ENCODE results near the gene TNKS1BP1. TPM values are rescaled to one million over a fixed set of nuclear protein-coding genes. Genes with fewer than 3 reads are reported as not detected.

TNKS1BP1 gene
- total and polyA plus RNA-seq, 9 of the 15 experiments (the other 6 are each of a cell fraction or from before 2014, with no cell fraction given) = 1.1 to 47.2 (median 10.9) TPM

DNA sequence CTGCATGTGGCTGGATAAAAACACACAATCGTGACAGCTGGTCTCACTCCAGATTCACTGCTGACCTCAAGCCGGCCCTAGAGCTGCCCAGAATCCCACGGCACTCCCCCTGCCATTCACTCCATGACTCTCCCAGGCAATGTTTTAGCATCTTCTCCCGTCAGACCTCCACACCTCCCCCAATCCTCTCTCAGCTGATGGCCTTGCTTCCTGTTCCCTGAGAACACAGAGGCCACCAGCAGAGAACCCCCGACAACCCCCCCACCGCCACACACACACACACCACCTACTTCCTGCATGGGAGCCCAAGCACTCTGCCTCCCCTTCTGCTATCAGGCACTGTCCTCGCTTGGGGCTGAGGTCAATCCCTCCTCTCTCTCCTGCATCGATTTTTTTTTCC is 9.3 kb downstream of the TNKS1BP1 start:
- no peak overlapping the region for H3K4me3 ChIP-seq
- intact Hi-C loops (cut with micrococcal nuclease) (no loop called here), in situ Hi-C loops (cut with MboI) (no loop called here)
- FAIRE-seq (no peak), ATAC-seq (no peak), DNase-seq (ENCODE audit: extremely low read depth in 1 of 4, low spot score in 3 of 4) (peak in 3 of 4 experiments; percentile 40 to 52 (median 45))
- no peak overlapping the region for H3K4me2 ChIP-seq (ENCODE audit: insufficient read depth, low read length)
- no peaks in the 10 kb centered on the region for H3K27me3 ChIP-seq (ENCODE audit: control insufficient read depth in 2 of 2, insufficient read depth in 2 of 2, low read length in 2 of 2)
- H3K9me1 ChIP-seq (ENCODE audit: control insufficient read depth, insufficient read depth, low read length) = peaks cover 6% of the 10 kb centered on the region
- H3K36me3 ChIP-seq (ENCODE audit: control insufficient read depth, insufficient read depth, low read length) = peaks cover 88% of the 10 kb centered on the region
- WGBS (ENCODE audit: insufficient coverage, low coverage, missing lambda C conversion rate) = 24% methylated on average over 6 of the region's 8 CpGs
- no peaks in the 10 kb centered on the region for H3K9me3 ChIP-seq (replicated peaks; ENCODE audit: control insufficient read depth, insufficient read depth, low read depth, low read length)
- peaks cover 14% of the 10 kb centered on the region for H4K20me1 ChIP-seq (replicated peaks; ENCODE audit: control insufficient read depth, insufficient read depth, low read length)
- peaks cover 25 to 45% of the 10 kb centered on the region in 2 experiments for H3K4me1 ChIP-seq (replicated peaks in 1 of 2; ENCODE audit: control insufficient read depth in 2 of 2, insufficient read depth in 2 of 2, low read length in 2 of 2)
- ChIA-PET CTCF (ENCODE audit: low intra/inter-chr PET ratio) (no interaction called here), POLR2A (interaction anchor here (0.5 to 1.3 kb wide), 8 partner anchors 8 to 1190 kb away, joined by 3 to 5 read pairs (median 3); no protein-coding TSS in a partner anchor)
- no peak overlapping the region for H2AFZ ChIP-seq (ENCODE audit: low read depth, low read length)
- BruUV-seq (replicated peaks) = no TSS peak
- peaks cover 9% of the 10 kb centered on the region; the same call in 2 of the 3 replicates for H3K79me2 ChIP-seq (ENCODE audit: control insufficient read depth, insufficient read depth, low read length)
- H3K9ac ChIP-seq (ENCODE audit: insufficient read depth in 1 of 2, low read depth in 2 of 2, low read length in 2 of 2) = peak overlapping the region in 1 of 2 experiments; percentile 49; a peak in 1 of 4 replicates
- no peak overlapping the region for H3K27ac ChIP-seq (ENCODE audit: extremely low read depth, low read depth, low read length)
- TF ChIP-seq, protein P1, sequence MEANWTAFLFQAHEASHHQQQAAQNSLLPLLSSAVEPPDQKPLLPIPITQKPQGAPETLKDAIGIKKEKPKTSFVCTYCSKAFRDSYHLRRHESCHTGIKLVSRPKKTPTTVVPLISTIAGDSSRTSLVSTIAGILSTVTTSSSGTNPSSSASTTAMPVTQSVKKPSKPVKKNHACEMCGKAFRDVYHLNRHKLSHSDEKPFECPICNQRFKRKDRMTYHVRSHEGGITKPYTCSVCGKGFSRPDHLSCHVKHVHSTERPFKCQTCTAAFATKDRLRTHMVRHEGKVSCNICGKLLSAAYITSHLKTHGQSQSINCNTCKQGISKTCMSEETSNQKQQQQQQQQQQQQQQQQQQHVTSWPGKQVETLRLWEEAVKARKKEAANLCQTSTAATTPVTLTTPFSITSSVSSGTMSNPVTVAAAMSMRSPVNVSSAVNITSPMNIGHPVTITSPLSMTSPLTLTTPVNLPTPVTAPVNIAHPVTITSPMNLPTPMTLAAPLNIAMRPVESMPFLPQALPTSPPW (CRISPR knock-in tag; IDR thresholded peaks at IDR 0.05) = peak; percentile 43; the same call in 1 of the 2 replicates
- no peak for TF ChIP-seq KAT8 (IDR thresholded peaks at IDR 0.05; ENCODE audit: low read depth)
- TF ChIP-seq, protein P2, sequence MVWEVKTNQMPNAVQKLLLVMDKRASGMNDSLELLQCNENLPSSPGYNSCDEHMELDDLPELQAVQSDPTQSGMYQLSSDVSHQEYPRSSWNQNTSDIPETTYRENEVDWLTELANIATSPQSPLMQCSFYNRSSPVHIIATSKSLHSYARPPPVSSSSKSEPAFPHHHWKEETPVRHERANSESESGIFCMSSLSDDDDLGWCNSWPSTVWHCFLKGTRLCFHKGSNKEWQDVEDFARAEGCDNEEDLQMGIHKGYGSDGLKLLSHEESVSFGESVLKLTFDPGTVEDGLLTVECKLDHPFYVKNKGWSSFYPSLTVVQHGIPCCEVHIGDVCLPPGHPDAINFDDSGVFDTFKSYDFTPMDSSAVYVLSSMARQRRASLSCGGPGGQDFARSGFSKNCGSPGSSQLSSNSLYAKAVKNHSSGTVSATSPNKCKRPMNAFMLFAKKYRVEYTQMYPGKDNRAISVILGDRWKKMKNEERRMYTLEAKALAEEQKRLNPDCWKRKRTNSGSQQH (CRISPR knock-in tag; IDR thresholded peaks at IDR 0.05) = peak; percentile 23; the same call in 1 of the 2 replicates
- TF ChIP-seq, protein P3, sequence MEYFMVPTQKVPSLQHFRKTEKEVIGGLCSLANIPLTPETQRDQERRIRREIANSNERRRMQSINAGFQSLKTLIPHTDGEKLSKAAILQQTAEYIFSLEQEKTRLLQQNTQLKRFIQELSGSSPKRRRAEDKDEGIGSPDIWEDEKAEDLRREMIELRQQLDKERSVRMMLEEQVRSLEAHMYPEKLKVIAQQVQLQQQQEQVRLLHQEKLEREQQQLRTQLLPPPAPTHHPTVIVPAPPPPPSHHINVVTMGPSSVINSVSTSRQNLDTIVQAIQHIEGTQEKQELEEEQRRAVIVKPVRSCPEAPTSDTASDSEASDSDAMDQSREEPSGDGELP (CRISPR knock-in tag; IDR thresholded peaks at IDR 0.05; ENCODE audit: borderline replicate concordance) = peak; percentile 36; the same call in 1 of the 2 replicates
- no peak for TF ChIP-seq ZEB2 (IDR thresholded peaks at IDR 0.05)
- TF ChIP-seq ZNF41 (CRISPR knock-in tag; conservative IDR thresholded peaks at IDR 0.05) = no peak
- TF ChIP-seq, protein P4, sequence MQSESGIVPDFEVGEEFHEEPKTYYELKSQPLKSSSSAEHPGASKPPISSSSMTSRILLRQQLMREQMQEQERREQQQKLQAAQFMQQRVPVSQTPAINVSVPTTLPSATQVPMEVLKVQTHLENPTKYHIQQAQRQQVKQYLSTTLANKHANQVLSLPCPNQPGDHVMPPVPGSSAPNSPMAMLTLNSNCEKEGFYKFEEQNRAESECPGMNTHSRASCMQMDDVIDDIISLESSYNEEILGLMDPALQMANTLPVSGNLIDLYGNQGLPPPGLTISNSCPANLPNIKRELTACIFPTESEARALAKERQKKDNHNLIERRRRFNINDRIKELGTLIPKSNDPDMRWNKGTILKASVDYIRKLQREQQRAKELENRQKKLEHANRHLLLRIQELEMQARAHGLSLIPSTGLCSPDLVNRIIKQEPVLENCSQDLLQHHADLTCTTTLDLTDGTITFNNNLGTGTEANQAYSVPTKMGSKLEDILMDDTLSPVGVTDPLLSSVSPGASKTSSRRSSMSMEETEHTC (IDR thresholded peaks at IDR 0.05) = no peak
- no peak for TF ChIP-seq BRF1 (IDR thresholded peaks at IDR 0.05; ENCODE audit: borderline replicate concordance, extremely low read depth, insufficient read length)
- no peak for TF ChIP-seq NR2C1 (IDR thresholded peaks at IDR 0.05)
- TF ChIP-seq NR2C1 (tag; IDR thresholded peaks at IDR 0.05) = no peak
- TF ChIP-seq RFX7 (CRISPR knock-in tag; IDR thresholded peaks at IDR 0.05) = no peak
- TF ChIP-seq HDAC6 (IDR thresholded peaks at IDR 0.05; ENCODE audit: low read depth, low read length) = no peak
- 0 out of 2 replicates have a peak, but pooled peaks have one; percentile 30 for TF ChIP-seq ZBTB7A (IDR thresholded peaks at IDR 0.05; ENCODE audit: borderline replicate concordance, control insufficient read depth, low read depth, low read length)
- TF ChIP-seq DPF2 (IDR thresholded peaks at IDR 0.05) = peak; percentile 21; the same call in 1 of the 2 replicates
- TF ChIP-seq TSC22D4 (tag; IDR thresholded peaks at IDR 0.05) = no peak
- TF ChIP-seq RBM17 (IDR thresholded peaks at IDR 0.05; ENCODE audit: borderline replicate concordance, low read depth, low read length) = no peak
- TF ChIP-seq NR1H2 (CRISPR knock-in tag; IDR thresholded peaks at IDR 0.05) = no peak

All from K562 (cell line).